Subcutaneous adipose tissue (tissue), 4 donors: ENCODE measurements around the gene TSC22D1. TPM values are rescaled to one million over a fixed set of nuclear protein-coding genes. Genes with fewer than 3 reads are reported as not detected.

Experiments
- total RNA-seq, 4 donors: library from RNA; depleted of rRNA; stranded (reverse); fragments of >200 nt; gene quantifications; one replicate each; pipeline ENCODE4 v1.1.0, GENCODE V29; 2016
- TF ChIP-seq, protein P1 (sequence below): fragments of 450-650 bp; IDR thresholded peaks from one replicate; pipeline ENCODE4 v1.5.1; 2016; ENCODE audit warnings: low read depth, mild to moderate bottlenecking, control low read depth, antibody characterized with exemption, moderate library complexity

The TSC22D1 gene
- total RNA-seq, 4 donors from 2014 or later = 77.0 to 182 (median 92.1) TPM

- TF ChIP-seq, protein P1, sequence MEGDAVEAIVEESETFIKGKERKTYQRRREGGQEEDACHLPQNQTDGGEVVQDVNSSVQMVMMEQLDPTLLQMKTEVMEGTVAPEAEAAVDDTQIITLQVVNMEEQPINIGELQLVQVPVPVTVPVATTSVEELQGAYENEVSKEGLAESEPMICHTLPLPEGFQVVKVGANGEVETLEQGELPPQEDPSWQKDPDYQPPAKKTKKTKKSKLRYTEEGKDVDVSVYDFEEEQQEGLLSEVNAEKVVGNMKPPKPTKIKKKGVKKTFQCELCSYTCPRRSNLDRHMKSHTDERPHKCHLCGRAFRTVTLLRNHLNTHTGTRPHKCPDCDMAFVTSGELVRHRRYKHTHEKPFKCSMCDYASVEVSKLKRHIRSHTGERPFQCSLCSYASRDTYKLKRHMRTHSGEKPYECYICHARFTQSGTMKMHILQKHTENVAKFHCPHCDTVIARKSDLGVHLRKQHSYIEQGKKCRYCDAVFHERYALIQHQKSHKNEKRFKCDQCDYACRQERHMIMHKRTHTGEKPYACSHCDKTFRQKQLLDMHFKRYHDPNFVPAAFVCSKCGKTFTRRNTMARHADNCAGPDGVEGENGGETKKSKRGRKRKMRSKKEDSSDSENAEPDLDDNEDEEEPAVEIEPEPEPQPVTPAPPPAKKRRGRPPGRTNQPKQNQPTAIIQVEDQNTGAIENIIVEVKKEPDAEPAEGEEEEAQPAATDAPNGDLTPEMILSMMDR = no peak
Measured at GRCh38 chr13:44504116-44504515, 72.0 kb downstream of the TSC22D1 start.

DNA sequence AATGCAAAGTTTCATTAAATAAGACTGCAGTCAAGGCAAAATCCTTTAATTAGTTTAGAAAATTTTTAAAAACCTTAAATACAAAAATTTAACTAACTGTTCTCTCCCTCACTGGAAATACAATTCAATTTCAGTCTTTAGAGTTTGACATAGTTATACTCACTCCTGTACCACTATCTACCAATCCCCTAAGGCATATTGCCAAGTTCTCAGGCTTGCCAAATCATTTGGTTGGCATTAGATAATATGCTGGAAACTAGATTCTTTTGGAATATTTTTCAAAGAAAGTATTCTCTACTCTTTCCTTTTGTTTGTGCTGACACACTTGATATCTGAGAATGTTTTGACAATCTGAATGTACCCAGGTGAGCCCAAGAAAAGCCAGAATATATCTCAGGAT lies 77.2 kb downstream of the TSC22D1 start:
- TF ChIP-seq, protein P1 = no peak

DNA sequence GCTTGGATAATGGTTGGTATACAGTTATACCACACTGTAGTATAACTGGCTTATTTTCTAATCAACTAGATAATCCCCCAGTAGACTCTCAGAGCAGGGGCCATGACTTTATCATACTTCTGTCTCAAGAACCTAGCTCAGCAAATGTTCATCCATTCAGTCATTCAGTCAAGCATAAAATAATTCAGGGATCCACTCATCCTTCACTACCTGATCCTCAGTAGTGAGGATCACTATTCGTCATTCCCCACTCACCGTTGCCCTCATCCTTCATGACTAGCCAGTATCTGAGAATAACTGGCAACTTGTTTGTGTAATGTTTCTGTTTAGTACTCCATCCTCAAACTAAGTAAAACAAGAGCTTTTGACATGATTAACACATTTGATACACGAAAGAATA lies 77.6 kb downstream of the TSC22D1 start:
- TF ChIP-seq, protein P1 = no peak

DNA sequence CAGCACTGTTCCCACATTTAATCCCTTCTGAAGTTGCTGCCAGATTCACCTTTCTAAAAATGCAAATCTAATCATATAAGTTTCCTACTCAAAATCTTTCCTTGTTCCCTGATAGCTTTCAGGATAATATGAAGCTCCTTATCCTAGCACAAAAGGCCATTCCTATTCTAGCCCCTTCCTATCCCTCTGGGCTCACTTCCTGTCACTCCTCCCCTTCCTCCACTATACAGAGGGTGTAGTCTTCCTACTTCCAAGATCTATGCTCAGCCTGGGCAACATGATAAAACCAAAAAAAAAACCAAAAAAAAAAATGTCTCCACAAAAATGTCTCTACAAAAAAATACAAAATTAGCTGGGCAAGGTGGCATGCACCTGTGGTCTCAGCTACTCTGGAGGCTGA lies 78.3 kb downstream of the TSC22D1 start:
- TF ChIP-seq, protein P1 = no peak

DNA sequence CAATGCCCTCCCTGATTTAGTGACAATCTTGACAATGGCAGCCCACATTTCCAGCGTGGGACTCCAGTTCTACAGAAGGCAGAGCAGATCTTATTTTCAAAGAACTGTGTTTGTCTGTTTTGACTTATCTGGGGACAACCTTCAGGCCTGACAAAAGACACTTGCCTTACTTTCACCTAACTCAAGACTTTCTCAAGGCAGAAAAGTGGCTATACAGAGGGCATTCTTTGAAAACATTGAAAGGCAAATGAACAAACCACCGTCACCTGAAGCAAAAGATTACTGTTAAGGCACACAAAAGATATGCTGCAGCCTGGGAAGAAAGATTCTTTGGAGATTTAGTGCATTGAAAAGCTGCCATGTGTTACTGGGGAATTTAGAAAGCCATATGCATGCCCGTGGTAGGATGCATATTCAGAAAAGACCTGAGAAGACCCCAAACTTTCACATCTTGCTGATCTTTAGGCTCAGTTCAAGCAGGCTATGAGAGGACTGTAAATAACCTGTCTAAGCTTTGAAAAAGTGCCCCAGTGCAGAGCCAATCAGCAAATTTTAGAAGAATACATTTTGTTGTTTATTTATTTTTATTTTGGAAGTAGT lies 82.8 kb downstream of the TSC22D1 start:
- TF ChIP-seq, protein P1 = no peak

- TF ChIP-seq, protein P1 = no peak
Measured at GRCh38 chr13:44489751-44490150, 86.4 kb downstream of the TSC22D1 start.

GRCh38 chr13:44487989-44488388 lies 88.1 kb downstream of the TSC22D1 start:
- TF ChIP-seq, protein P1 = no peak
